HG03521 (cell line): ENCODE results near the gene SERINC5.
"Not testable (repeated sequence)": the region's sequence is repeated elsewhere in the genome, so short reads cannot be mapped to it uniquely, and the experiment has no call there.

Source experiments
- ATAC-seq: cut with Tn5 transposase; IDR thresholded peaks from one replicate; pipeline ENCODE4 v1.9.1; 2021; ENCODE audit warnings: mild to moderate bottlenecking, moderate library complexity; ENCODE audit not compliant: unreplicated experiment

The SERINC5 gene

DNA sequence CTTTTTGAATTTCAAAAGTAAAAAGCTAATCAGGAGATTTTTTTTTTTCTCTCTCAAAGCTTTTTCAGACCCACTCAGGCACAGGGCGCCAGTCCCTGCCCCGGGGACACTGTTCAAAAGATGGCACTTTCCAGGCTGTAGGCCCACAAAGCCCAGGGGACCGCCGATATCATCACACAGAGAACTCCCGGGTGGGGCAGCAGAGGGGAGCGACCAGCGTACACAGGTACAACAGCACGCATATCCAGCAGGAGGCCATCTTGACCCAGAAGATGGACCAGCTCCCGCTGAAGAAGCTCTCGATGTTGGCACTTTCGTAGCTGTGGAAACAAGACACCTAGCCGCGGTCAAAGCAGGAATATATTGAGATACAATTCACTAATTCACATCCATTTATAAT, 112.4 kb downstream of the SERINC5 start:
- ATAC-seq: no peak

DNA sequence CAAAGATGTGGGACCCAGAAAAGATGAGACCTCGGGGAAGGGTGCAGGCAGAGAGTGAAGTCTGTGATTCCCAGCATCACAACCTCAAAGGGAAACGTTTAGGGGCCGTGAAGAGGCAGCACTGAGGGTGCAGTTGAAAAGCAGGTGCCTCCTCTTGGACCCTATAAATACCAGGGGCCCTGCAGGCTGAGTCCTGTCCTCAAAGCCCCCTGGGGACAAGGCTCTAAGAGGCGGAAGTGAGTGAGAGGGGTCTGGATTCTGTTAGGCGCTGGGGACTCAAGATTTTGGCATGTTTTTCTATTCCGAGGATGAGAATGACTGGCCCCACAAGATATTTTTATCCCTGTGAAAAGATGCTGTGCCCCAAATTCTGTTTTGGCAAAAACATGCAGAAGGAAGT, 112.9 kb downstream of the SERINC5 start:
- peak; percentile 9 for ATAC-seq

DNA sequence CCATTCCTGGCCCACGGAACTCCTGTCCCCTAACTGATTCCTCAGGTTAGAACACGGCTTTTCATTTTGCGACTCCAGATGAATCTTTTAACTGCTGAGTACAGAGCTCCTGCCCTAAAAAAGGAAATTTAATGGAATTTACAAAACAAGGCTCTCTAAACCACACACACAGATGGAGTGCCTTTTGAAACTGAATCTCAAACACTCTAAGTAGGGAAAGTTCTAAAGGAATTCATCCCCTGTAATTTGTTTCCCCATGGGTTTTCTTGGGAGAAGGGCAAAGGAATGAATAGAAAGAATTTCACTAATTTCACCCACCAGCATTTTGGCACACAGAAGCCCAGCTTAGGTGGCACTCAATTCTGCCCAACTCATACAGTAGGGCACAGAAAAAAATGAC, 114.2 kb downstream of the SERINC5 start:
- ATAC-seq: no peak

DNA sequence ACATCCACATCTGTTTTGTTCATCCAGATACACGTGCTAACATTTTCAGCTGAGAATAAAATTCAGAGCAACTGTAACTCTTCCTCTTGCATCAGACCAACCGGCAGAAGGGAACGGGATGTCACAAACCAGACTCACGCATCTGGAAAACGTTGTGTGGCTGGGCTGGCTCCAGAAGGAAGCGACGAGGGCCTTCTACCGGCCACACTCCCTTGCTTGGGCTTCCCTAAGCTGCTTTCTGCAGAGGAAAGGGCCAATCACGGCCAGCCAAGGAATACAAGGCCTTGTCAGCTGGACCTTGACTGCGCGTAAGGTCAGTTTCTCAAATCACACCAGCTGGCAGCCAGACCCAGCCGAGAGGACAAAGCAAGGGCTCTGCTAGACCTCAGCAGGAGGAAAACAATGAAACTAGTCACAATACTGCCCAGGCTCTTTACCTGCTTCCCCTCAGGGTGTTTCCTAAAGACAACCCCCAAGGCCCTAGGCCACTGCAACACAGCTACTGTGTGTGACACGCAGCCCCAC, 114.6 kb downstream of the SERINC5 start:
- no peak for ATAC-seq

- ATAC-seq: no peak
These were observed 115.4 kb downstream of the SERINC5 start for GRCh38 chr5:80140496-80140895.

DNA sequence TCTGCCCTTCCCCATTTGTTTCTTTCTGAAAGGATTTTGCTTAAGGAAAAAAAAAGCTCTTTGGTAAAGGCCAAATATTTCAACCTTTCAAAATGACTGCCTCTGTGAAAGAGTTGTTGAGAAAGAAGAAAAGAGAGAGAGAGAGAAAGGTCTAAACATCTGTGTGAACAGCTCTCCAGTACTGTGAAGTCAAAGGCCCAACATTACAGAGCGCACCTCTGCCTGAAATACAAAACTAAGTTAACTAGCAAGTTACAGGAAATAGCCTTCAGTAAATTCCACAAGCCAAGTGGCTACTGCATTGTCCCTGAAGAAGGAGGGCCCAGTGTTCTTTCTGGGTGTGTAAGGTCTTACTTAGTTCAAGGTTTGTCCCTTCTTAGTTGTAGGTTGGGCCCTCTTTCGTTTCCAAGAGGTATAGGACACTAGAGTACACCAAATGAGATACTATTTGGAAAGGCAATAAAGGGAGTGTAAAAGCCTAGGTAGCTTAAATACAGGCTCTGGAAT, 116.3 kb downstream of the SERINC5 start:
- no peak for ATAC-seq

DNA sequence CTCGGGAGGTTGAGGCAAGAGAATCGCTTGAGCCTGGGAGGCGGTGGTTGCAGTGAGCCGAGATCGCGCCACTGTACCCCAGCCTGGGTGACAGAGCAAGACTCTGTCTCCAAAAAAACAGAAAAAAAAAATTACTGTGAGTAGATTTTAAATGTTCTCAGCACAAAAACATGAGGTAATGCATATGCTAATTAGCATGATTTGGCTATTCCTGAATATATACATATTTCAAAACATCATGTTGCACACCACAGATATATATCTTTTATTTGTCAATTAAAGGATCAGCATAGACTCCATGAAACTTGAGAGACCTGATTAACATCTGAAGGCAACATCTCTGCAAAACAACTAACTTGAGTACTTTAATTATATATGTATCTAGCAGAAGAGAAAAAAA, 117.4 kb downstream of the SERINC5 start:
- no peak for ATAC-seq

DNA sequence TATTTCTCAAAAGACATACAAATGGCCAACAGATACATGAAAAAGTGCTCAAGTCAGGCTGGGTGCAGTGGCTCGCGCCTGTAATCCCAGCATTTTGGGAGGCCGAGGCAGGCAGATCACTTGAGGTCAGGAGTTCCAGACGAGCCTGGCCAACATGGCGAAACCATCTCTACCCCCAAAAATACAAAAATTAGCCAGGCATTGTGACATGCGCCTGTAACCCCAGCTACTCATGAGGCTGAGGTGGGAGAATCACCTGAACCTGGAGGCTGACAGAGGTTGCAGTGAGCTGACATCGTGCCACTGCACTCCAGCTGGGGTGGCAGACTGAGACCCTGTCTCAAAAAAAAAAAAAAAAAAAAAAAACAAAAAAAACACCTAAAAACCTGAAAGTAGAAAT, 119.0 kb downstream of the SERINC5 start:
- not testable (repeated sequence) for ATAC-seq

DNA sequence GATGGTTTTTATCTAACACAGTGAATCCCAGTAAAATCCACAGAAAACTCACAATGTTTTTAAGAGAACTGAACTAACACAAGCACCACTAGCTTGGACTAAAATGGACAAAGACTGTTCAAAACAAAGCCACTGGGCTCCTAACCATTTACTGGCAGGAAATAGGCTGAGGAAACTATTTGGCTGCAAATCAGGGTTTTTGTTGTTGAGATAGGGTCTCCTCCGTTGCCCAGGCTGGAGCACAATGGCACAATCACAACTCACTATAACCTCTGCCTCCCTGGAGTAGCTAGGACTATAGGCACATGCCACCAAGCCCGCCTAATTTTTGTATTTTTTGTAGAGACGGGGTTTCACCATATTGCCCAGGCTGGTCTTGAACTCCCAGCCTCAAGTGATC, 121.0 kb downstream of the SERINC5 start:
- no peak for ATAC-seq

GRCh38 chr5:80129146-80129545, 126.7 kb downstream of the SERINC5 start:
- no peak for ATAC-seq

DNA sequence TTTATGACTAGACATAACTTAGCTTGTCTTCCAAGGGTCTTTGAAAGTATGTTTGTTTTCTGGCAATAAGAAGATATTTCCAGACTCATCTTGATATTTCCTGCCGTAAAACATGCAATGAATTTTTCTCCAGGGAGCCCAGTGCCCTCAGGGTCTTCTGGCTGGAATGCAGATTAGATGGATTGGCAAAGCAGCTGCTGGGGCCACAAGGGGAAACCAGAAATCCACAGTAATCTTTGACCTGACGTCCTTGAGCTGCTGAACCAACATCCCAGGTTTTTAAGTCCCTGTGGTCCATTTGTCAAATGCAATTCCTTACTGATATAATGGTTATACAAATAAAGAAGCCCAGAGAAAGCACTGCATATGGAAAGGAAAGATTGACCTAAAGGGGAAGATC, 127.7 kb downstream of the SERINC5 start:
- no peak for ATAC-seq

DNA sequence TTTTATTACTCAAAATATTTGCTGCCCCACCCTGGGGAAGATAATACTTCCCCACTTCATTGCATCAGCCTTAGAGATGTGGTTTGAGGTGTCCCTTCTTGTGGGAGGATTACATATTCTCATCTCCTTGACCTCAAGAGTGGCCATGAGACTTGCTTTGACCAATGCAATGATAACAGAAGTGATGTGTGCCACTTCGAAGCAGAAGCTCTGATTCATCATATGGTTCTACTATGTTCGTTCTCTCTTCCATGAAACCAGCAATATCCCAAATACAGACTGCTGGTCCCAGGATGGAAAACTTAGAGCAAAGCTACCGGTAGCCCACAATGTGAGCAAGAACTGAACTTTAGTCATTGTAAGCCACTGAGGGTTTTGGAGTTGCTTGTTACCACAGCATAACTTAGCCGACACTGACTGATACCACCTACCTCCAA, 128.7 kb downstream of the SERINC5 start:
- no peak for ATAC-seq

GRCh38 chr5:80125962-80126480, 129.8 kb downstream of the SERINC5 start:
- ATAC-seq: peak; percentile 53

DNA sequence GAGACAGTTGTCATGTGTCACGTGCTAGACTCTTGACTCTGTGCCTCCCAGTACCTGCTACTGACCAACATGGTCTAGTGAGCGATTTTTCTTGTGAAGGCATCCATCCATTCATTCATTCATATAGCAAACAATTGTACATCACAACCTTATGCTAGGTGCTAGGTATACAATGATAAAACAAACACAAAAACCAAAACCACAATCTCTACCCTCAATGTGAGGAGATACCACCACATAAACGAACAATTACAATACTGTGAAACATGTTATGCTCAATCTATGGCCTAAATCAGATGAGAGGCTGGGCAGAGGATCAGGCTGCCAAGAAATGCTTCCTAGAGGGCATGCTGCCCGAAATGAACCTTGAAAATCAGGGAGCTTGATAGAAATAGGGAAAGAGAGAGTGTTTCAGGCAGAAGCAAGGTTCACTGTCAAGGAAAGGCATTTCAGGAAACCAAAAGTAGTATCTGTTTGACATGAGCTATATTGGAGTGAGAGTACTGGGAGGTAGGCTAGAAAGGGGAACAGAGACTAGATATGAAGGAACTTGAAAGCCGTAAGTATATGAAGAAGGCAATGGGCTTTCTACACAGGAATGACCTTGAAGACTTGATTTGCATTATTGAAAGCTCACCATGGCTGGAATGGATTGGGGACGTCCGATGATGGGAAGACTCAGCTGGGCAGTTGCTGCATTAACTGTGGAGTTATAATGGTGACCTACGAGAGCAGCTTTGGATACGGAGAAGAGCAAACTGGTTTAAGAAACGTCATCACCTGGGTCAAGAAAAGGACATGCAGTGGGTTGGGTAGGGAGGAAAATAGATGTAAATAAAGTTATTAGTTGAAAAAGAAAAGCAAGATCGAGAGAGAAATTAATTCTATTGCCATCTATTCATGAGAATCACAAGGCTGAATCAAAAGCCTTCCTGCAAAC, 130.6 kb downstream of the SERINC5 start:
- peak; percentile 75 for ATAC-seq

- ATAC-seq: no peak
These were observed 131.5 kb downstream of the SERINC5 start for GRCh38 chr5:80124121-80124918.

- no peak for ATAC-seq
These were observed 133.3 kb downstream of the SERINC5 start for GRCh38 chr5:80122579-80122978.

- ATAC-seq: no peak
These were observed 136.5 kb downstream of the SERINC5 start for GRCh38 chr5:80119372-80119771.

- no peak for ATAC-seq
These were observed 138.4 kb downstream of the SERINC5 start for GRCh38 chr5:80117446-80117845.

DNA sequence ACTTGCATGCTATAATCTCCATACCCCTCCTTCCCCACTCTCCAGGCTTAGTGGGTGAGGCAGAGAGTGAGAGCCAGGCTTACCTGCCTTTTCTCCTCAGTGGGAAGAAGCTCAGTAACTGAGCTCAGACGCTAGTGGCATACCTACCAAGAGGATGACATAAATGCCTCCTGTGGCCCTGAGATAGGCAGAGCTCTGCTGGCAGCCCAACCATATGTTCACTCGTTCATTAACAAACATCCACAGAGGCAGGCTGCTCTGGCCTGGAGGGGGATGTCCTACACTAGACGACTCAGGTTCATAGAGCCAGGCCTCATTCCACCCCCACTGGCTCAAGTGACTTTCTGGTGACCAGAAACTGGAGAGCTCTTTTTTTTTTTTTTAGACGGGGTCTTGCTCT, 139.4 kb downstream of the SERINC5 start:
- no peak for ATAC-seq

- no peak for ATAC-seq
These were observed 139.8 kb downstream of the SERINC5 start for GRCh38 chr5:80116000-80116399.

DNA sequence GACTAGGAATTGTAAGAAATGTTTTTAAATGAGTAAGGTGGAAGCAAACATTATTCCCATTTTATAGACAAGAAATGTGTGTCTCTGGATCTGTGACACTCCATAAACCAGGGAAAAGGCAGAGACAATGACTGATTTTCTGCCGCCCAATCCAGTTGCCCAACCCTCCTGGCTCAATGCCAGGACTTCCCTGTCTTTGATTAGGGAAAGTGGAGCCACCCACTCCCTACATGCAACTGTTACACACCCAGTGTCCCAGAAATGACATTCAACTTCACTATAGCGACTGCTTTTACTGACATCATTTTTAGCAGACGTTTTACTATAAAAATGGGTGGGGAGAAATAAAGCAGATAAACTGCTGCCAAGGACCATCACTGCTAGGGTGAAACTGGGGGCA, 141.0 kb downstream of the SERINC5 start:
- no peak for ATAC-seq
